ENCODE results near the gene HS3ST2.

DNA sequence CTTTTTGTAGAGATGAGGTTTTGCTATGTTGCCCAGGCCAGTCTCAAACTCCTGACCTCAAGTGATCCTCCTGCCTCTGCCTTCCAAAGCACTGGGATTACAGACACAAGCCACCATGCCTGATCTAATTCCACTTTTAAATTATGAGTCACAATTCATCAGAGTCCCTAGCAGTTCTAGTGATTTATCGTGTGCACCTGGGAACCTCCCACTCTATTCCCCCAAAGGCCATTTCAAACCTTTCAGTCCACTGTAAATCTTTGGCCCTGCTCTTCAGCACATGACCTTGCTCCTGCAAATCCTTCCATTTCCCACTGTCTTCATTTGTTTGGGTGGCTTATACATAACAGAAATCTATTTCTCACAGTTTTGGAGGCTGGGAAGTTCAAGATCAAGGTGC is 73.0 kb downstream of the HS3ST2 start:
- no peak for TF ChIP-seq CEBPB (IDR thresholded peaks at IDR 0.05; ENCODE audit: low read depth, low read length)
- no peak for TF ChIP-seq POLR2A (IDR thresholded peaks at IDR 0.05; ENCODE audit: control extremely low read depth in 1 of 2, low read depth in 2 of 2, low read length in 2 of 2)
- TF ChIP-seq, protein P1, sequence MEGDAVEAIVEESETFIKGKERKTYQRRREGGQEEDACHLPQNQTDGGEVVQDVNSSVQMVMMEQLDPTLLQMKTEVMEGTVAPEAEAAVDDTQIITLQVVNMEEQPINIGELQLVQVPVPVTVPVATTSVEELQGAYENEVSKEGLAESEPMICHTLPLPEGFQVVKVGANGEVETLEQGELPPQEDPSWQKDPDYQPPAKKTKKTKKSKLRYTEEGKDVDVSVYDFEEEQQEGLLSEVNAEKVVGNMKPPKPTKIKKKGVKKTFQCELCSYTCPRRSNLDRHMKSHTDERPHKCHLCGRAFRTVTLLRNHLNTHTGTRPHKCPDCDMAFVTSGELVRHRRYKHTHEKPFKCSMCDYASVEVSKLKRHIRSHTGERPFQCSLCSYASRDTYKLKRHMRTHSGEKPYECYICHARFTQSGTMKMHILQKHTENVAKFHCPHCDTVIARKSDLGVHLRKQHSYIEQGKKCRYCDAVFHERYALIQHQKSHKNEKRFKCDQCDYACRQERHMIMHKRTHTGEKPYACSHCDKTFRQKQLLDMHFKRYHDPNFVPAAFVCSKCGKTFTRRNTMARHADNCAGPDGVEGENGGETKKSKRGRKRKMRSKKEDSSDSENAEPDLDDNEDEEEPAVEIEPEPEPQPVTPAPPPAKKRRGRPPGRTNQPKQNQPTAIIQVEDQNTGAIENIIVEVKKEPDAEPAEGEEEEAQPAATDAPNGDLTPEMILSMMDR (IDR thresholded peaks at IDR 0.05; ENCODE audit: control extremely low read depth in 1 of 3, insufficient read depth in 1 of 3, low read depth in 1 of 3, low read length in 3 of 3): no peak
- no peak for TF ChIP-seq POLR2AphosphoS5 (IDR thresholded peaks at IDR 0.05; ENCODE audit: low read depth, low read length)
- no peak for TF ChIP-seq JUND (IDR thresholded peaks at IDR 0.05; ENCODE audit: low read length)
- TF ChIP-seq YY1 (IDR thresholded peaks at IDR 0.05; ENCODE audit: low read depth, low read length): no peak
- TF ChIP-seq EZH2 (IDR thresholded peaks at IDR 0.05; ENCODE audit: low read depth, low read length, severe bottlenecking): no peak
- no peak for TF ChIP-seq SRF (IDR thresholded peaks at IDR 0.05; ENCODE audit: low read depth, low read length)
- no peak for TF ChIP-seq TAF7 (optimal IDR thresholded peaks at IDR 0.05; ENCODE audit: borderline replicate concordance, low read depth, low read length)
- no peak for TF ChIP-seq EP300 (IDR thresholded peaks at IDR 0.05; ENCODE audit: borderline replicate concordance in 1 of 2, low read depth in 2 of 2, low read length in 2 of 2)
